HuH-7.5 (cell line): ENCODE data around the gene PANX2.
"Not testable (repeated sequence)": the region's sequence is repeated elsewhere in the genome, so short reads cannot be mapped to it uniquely, and the experiment has no call there.

Experiments
- DNase-seq: peaks from one replicate; pipeline ENCODE4 v3.0.0; 2011; ENCODE audit warnings: low spot score

Gene PANX2

GRCh38 chr22:50147258-50148165 is 23.0 kb upstream of the PANX2 start:
- not testable (repeated sequence) for DNase-seq

GRCh38 chr22:50148166-50148500 is 22.4 kb upstream of the PANX2 start:
- DNase-seq: no peak

DNA sequence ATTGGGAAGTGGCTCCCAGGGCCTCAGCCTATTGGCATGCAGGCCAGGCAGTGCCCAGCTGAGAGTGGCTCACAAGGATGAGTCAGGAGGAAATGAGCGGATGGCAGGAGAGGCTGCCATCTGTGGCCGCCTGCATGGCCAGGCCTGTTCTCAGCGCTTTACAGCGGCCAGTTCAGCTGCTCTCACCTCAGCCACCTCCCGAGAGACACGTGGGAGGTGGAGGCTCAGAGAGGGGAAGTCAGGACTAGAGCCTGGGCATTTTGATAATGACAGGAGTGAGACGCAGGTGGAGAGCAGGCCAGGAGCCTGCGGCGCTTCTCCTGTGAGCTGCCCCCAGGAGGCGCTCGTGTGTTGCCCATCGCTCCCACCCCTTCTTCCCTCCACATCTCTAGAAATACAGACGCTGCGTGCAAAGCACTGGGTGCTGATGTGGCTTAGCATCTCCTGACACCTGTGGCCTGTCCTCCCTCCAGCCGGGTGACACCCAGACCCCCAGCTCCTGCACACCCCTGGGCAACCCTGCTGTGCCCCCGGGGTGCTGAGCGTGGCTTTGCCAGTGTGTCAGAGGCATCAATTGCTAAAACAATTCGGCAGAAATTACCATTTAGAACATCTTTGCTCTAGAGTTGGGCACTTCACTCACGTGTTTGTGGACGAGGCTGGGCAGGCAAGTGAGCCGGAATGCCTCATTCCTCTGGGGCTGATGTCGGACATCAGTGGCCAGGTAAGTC is 21.4 kb upstream of the PANX2 start:
- peak; percentile 91 for DNase-seq

DNA sequence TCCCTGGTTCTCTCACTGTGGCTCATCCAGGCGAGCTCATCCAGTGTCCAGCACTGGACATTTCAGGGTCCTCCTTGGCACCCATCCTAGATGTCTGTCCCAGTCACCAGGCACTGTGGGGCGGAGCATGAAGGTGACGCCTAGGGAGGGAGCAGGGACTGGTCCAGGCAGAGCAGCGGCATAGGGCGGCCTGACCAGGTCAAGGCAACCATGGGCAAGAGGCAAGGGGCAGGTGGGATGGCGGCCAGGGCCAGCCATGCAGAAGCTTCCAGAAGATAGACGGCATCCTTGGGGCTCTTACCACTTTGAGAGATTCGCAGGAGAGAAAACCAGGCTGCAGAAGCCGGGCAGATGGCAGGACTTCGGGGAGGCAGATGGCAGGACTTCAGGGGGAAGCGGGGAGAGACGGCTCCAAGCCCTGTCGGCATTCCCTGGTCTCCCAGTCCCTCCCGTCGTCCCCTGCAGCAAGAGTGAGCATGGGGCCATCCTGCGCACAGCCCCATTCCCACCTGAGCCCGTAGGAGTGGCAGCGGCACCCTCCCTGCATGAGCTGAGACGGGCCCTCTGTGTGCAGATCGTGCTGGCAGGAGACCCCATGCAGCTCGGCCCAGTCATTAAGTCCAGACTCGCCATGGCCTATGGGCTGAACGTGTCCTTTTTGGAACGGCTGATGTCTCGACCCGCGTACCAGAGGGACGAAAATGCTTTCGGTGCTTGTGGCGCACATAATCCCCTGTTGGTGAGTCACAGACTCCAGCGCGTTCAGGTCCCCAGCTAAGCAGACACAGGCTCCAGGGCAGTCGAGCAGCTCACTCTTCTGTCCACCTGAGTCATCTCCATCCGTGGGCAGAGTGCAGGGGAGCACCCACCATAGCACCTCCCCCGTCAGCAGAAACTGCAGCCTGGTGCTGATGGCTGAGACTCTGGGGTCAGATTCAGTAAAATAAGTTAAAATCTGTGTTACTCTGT is 20.1 kb upstream of the PANX2 start:
- DNase-seq: no peak

- DNase-seq: no peak
Observed at GRCh38 chr22:50151571-50152537, 18.7 kb upstream of the PANX2 start.

DNA sequence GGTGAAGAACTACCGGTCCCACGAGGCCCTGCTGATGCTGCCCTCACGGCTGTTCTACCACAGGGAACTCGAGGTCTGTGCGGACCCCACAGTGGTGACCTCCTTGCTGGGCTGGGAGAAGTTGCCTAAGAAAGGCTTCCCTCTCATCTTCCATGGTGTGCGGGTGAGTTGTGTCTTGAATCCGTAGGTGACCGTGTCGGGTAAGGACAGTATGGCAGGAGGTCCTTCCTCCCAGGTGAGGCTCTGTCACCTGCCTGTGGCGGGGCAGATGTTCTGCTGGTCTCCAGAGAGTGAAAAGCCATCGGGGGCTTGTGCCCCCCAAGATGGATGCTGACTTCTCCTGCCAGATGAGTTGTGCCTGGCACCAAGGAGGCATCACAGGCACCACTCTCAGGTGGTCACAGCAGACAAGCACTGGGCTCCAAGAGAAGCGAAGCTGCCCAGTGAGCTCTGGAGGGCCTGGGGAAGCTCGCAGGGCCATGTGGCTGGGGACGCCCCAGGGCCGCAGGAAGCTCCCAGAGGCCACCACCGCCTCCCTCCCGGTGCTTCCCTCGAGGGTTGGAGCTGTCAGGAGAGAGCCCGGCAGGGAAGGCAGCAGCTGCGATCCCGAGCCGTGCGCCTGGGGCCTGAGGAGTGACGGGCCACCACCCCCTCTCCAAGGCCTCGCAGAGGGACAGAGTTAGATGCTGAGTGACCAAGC is 17.3 kb upstream of the PANX2 start:
- DNase-seq: no peak

DNA sequence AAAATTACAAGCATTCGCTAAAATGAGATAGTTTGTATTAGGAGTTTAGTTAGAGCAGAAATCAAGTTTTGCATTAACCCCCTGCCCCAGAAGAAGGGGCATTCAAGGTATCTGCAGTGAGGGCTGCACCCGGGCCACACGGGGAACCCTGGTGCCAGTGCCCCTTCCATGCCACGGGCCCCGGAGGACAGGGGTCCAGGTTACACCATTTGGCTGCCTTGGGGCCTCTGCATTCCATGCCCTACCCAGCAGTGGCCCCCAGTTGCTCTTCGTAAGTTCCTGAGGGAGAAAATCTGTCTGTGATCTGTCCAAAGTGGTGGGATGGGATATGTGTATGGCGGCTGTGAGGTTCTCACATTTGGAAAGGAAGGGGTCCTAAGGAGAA is 16.8 kb upstream of the PANX2 start:
- no peak for DNase-seq

- no peak for DNase-seq
Observed at GRCh38 chr22:50157709-50158375, 12.7 kb upstream of the PANX2 start.

GRCh38 chr22:50160947-50161346 is 9.6 kb upstream of the PANX2 start:
- DNase-seq: peak; percentile 13

- DNase-seq: no peak
Observed at GRCh38 chr22:50161508-50162390, 8.8 kb upstream of the PANX2 start.

DNA sequence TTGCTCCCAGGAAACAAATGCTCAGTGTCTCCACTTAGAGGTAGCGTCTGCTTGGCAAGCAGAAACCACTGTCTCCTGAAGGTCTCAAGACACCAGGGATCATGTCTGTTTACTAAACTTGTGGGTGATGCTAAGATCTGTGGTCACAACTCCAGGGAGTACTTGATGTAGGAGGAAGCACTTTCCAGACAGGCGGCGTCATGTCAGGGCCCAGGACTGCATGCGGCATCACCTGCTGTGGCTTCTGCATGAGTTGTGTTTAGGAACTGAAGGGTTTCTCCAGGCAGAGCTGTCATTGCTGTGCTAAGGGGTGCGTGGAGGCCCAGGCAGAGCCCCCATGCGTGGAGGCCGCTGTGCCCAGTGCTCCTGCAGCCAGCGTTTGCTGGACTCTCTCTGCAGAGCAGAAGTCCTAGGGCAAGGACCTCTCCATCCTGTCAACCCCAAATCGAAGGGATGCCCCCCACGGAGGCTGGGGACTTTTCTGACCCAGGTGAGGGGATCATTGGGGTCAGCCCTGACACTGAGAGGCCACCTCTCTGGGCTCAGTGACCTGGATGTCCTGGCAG is 8.1 kb upstream of the PANX2 start:
- DNase-seq: no peak

DNA sequence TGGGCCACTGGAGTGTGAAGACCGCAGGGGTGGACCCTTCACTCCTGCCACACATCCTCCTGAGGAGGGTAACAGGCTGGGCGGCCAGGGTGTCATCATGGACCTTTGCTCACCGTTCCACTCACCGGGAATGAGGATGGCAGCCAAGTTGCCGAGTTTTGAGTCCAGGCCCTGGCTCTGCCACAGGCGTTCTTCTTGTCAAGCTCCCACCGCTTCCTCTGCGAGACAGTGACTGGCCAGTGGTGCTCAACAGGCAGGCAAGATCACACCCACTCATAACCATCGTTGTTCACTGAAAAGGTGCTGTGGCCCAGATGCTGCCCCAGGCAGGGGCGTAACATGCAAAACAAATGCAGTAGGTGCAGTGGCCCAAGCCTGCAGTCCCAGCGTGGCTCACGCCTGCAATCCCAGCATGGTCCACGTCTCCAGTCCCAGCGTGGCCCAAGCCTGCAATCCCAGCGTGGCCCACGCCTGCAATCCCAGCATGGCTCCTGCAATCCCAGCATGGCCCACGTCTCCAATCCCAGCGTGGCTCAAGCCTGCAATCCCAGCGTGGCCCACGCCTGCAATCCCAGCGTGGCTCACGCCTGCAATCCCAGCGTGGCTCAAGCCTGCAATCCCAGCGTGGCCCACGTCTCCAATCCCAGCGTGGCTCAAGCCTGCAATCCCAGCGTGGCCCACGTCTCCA is 5.0 kb upstream of the PANX2 start:
- no peak for DNase-seq

GRCh38 chr22:50167689-50168489 is 2.6 kb upstream of the PANX2 start:
- no peak for DNase-seq

DNA sequence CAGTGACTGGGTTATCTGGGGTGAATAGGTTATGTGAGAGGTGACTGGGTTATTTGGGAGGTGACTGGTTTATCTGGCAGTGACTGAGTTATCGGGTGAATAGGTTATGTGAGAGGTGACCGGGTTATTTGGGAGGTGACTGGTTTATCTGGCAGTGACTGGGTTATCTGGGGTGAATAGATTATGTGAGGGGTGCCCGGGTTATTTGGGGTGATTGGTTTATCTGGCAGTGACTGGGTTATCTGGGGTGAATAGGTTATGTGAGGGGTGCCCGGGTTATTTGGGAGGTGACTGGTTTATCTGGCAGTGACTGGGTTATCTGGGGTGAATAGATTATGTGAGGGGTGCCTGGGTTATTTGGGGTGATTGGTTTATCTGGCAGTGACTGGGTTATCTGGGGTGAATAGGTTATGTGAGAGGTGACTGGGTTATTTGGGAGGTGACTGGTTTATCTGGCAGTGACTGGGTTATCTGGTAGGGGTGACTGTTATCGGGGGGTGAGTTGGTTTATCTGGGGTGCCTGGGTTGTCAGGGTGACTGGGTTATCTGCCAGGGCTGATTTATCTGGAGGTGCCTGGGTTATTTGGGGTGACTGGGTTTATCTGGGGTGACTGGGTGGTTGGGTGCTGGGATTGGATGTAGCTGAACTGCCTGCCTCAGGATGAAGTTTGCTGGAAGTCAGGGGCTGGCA is 1.9 kb upstream of the PANX2 start:
- not testable (repeated sequence) for DNase-seq

DNA sequence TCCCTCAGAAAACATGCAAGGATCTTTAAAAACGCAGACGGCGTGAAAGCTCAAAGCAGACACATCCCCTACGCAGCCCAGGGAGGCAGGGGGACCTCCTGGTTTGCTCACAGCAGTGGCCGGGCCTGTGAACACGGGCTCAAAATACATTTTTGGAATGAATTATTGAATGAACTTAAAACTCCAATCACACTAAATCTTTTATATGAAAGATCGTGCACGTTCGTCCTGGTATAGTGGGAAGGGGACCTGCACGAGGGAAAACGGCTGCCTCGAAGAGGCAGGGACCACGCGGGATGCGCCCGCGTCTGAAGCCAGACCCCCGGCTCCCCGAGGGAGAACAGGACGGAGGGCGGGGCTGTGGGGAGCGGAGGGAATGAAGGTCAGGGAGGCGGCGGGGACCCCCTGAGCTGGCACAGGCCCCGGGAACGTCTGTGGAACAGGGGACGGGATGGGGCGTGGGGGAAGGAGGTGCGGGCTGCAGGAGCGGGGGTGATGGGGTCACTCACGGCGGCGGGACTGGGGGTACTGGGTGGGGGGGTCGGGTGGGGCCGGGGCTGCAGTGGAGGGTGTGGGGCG is 1.3 kb upstream of the PANX2 start:
- DNase-seq: no peak

DNA sequence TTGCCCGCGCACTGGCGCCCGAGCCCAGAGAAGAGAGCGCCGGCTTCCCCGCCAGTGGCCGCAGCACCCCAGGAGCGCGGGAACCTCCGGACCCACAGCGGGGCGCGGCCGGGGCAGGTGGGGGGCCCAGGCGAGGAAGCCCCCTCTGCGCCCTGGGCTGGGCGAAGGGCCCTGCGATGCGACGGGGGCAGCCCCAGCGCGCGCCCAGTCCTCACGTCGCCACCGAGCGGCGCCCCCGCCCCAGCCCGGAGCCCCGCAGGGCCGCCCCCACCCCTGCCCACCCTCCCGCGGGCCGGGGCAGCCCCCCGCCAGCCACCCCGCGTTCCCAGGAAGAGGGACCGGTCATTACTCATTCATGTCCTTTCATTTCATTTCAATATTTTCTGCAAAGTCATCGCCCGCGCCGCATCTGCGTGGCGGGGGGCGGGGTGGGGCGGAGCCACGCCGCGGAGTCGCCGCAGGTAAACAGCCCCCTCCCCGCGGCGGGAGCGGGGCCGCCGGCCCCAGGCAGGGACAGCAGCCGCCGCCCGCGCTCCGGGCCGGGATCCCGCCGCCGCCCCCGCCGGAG is 673 bp upstream of the PANX2 start:
- peak; percentile 66 for DNase-seq
